ENCODE measurements around the gene ASB16. TPM values are rescaled to one million over a fixed set of nuclear protein-coding genes. Genes with fewer than 3 reads are reported as not detected.
A peak's percentile ranks its signal among the peaks of the same experiment; 100 is the strongest.

Gene ASB16
- total RNA-seq, 1 experiment from 2014 or later: not detected

DNA sequence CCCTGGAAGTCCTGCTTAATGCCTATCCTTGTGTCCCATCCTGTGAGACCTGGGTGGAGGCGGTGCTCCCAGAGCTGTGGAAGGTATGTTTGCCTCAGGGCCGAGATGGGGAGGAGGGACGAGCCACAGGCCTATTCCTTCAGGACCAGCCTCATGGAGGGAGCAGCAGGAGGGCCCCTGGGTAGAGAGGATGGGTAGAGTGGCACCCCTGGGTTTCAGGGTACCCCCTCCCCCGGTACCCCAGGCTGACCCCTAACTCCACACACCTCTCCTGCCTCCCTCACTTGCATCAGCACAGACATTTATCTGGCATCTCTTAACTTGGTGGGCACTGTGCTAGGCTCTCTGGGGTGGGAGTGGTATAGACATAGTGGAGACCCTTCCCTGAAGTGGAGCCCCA is 7.1 kb downstream of the ASB16 start:
- Histone ChIP-seq H3K9me2 (replicated peaks; ENCODE audit: insufficient read depth, low read length) (no peaks in the 10 kb centered on the region), H3K27me3 (ENCODE audit: low read length) (no peaks in the 10 kb centered on the region), H3K27ac (ENCODE audit: low read length) (no peak overlapping the region), H2AFZ (ENCODE audit: low read length) (no peak overlapping the region), H4K20me1 (ENCODE audit: insufficient read depth, low read depth, low read length) (no peaks in the 10 kb centered on the region), H3K4me3 (ENCODE audit: low read length) (no peak overlapping the region), H3K4me1 (ENCODE audit: low read length) (no peaks in the 10 kb centered on the region), H3K4me2 (ENCODE audit: low read depth, low read length, poor library complexity, severe bottlenecking) (no peak overlapping the region), H3K36me3 (ENCODE audit: insufficient read depth, low read length) (0 out of 2 replicates have a peak, but pooled peaks cover 8% of the 10 kb centered on the region), H3K79me2 (ENCODE audit: low read length) (peaks cover 9% of the 10 kb centered on the region), H3K9me3 (ENCODE audit: low read length) (no peaks in the 10 kb centered on the region), H3K9ac (ENCODE audit: low read length) (no peak overlapping the region)
- DNase-seq: no peak

DNA sequence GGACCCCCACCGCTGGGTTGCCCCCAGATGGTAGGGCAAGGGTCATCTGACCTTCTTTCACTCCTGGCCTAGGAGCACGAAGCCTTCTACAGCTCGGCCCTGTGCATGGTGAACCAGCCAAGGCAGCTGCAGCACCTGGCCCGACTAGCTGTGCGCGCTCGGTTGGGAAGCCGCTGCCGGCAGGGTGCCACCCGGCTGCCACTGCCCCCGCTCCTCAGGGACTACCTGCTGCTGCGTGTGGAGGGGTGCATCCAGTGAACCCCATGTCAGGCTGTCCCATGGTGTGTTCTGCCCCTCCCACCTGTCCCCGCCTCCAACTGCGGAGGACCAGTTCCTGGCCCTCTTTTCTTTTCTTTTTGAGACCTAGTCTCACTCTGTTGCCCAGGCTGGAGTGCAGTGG is 7.6 kb downstream of the ASB16 start:
- Histone ChIP-seq H4K20me1 (ENCODE audit: insufficient read depth, low read depth, low read length) (no peaks in the 10 kb centered on the region), H3K4me2 (ENCODE audit: low read depth, low read length, poor library complexity, severe bottlenecking) (no peak overlapping the region), H2AFZ (ENCODE audit: low read length) (no peak overlapping the region), H3K4me3 (ENCODE audit: low read length) (no peak overlapping the region), H3K9me3 (ENCODE audit: low read length) (no peaks in the 10 kb centered on the region), H3K9ac (ENCODE audit: low read length) (no peak overlapping the region), H3K27ac (ENCODE audit: low read length) (no peak overlapping the region), H3K36me3 (ENCODE audit: insufficient read depth, low read length) (0 out of 2 replicates have a peak, but pooled peaks cover 8% of the 10 kb centered on the region), H3K27me3 (ENCODE audit: low read length) (no peaks in the 10 kb centered on the region), H3K9me2 (replicated peaks; ENCODE audit: insufficient read depth, low read length) (no peaks in the 10 kb centered on the region), H3K79me2 (ENCODE audit: low read length) (peaks cover 14% of the 10 kb centered on the region), H3K4me1 (ENCODE audit: low read length) (no peaks in the 10 kb centered on the region)
- DNase-seq: no peak

DNA sequence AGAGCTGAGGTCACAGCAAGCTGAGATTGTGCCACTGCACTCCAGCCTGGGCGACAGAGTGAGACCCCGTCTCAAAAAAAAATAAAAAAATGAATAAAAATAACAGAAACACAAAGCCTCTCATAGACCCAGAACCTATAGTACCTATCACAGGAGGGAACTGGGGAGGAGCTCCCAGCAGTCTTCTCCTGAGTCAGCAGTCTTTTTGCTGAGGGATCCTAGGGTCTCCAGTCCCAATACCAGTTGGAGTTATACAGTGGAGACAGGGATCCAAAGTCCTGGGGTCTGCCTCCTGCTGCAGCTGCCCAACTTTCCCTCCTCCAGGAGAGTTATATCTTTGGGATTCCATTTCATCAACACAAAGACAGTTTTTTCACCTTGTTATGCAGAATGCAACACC is 12.5 kb downstream of the ASB16 start:
- H3K36me3 ChIP-seq (ENCODE audit: insufficient read depth, low read length): 0 out of 2 replicates have a peak, but pooled peaks cover 8% of the 10 kb centered on the region
- no peaks in the 10 kb centered on the region for H3K9me2 ChIP-seq (replicated peaks; ENCODE audit: insufficient read depth, low read length)
- H4K20me1 ChIP-seq (ENCODE audit: insufficient read depth, low read depth, low read length): no peaks in the 10 kb centered on the region
- no peak for DNase-seq
- no peak overlapping the region for H3K4me2 ChIP-seq (ENCODE audit: low read depth, low read length, poor library complexity, severe bottlenecking)
- peaks cover 57% of the 10 kb centered on the region for H3K79me2 ChIP-seq (ENCODE audit: low read length)
- no peak overlapping the region for H3K27ac ChIP-seq (ENCODE audit: low read length)
- no peaks in the 10 kb centered on the region for H3K9me3 ChIP-seq (ENCODE audit: low read length)
- H3K4me3 ChIP-seq (ENCODE audit: low read length): no peak overlapping the region
- H3K27me3 ChIP-seq (ENCODE audit: low read length): no peaks in the 10 kb centered on the region
- no peak overlapping the region for H3K9ac ChIP-seq (ENCODE audit: low read length)
- H3K4me1 ChIP-seq (ENCODE audit: low read length): peaks cover 19% of the 10 kb centered on the region
- H2AFZ ChIP-seq (ENCODE audit: low read length): no peak overlapping the region

DNA sequence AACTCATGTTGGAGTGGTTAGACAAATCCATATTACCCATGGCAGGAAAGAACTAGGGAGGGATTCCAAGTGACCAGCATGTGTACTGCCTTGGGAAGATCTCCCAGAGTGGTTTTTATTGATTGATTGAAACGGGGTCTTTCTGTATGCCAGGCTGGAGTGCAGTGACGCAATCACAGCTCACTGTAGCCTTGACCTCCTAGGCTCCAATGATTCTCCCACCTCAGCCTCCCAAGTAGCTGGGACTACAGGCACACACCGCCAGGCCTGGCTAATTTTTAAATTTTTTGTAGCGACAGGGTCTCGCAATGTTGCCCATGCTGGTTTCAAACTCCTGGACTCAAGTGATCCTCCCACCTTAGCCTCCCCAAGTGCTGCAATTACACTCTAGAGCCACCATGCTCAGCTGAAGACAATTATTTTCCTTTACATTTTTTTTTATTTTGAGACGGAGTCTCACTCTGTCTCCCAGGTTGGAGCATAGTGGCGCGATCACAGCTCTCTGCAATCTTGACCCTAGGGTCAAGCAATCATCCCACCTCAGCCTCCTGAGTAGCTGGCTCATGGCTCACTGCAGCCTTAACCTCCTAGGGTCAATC is 13.8 kb downstream of the ASB16 start:
- peaks cover 23% of the 10 kb centered on the region for H3K4me1 ChIP-seq (ENCODE audit: low read length)

GRCh38 chr17:44186307-44187130 is 16.0 kb downstream of the ASB16 start, which contains the start of gene TMUB2:
TMUB2 (plus strand) TSS chr17:44186972; CDS start chr17:44187709, 737 bp downstream.
- Histone ChIP-seq H3K4me2 (ENCODE audit: low read depth, low read length, poor library complexity, severe bottlenecking) (peak within 1 kb of the TSS; percentile 87), H3K9me3 (ENCODE audit: low read length) (no peaks in the 10 kb centered on the region), H2AFZ (ENCODE audit: low read length) (peak within 1 kb of the TSS; percentile 92; the same call in 1 of the 2 replicates), H3K9ac (ENCODE audit: low read length) (peak within 1 kb of the TSS; percentile 95), H3K4me3 (ENCODE audit: low read length) (peak within 1 kb of the TSS; percentile 99), H3K36me3 (ENCODE audit: insufficient read depth, low read length) (0 out of 2 replicates have a peak, but pooled peaks cover 8% of the 10 kb centered on the region), H3K27ac (ENCODE audit: low read length) (peak within 1 kb of the TSS; percentile 75), H3K27me3 (ENCODE audit: low read length) (no peaks in the 10 kb centered on the region), H3K9me2 (replicated peaks; ENCODE audit: insufficient read depth, low read length) (no peaks in the 10 kb centered on the region), H4K20me1 (ENCODE audit: insufficient read depth, low read depth, low read length) (no peaks in the 10 kb centered on the region), H3K4me1 (ENCODE audit: low read length) (peaks cover 23% of the 10 kb centered on the region), H3K79me2 (ENCODE audit: low read length) (peaks cover 61% of the 10 kb centered on the region)
- DNase-seq: peak; percentile 100

More for the DNA sequence above, 13.8 kb downstream of the ASB16 start:
- H3K4me2 ChIP-seq (ENCODE audit: low read depth, low read length, poor library complexity, severe bottlenecking): peak overlapping the region; percentile 87
- no peaks in the 10 kb centered on the region for H3K9me3 ChIP-seq (ENCODE audit: low read length)
- no peaks in the 10 kb centered on the region for H4K20me1 ChIP-seq (ENCODE audit: insufficient read depth, low read depth, low read length)
- 0 out of 2 replicates have a peak overlapping the region, but pooled peaks have one; percentile 99 for H3K4me3 ChIP-seq (ENCODE audit: low read length)
- no peak overlapping the region for H3K27ac ChIP-seq (ENCODE audit: low read length)
- H3K27me3 ChIP-seq (ENCODE audit: low read length): no peaks in the 10 kb centered on the region
- no peak overlapping the region for H2AFZ ChIP-seq (ENCODE audit: low read length)
- no peaks in the 10 kb centered on the region for H3K9me2 ChIP-seq (replicated peaks; ENCODE audit: insufficient read depth, low read length)
- peaks cover 61% of the 10 kb centered on the region for H3K79me2 ChIP-seq (ENCODE audit: low read length)
- DNase-seq: no peak
- no peak overlapping the region for H3K9ac ChIP-seq (ENCODE audit: low read length)
- H3K36me3 ChIP-seq (ENCODE audit: insufficient read depth, low read length): 0 out of 2 replicates have a peak, but pooled peaks cover 8% of the 10 kb centered on the region

- Histone ChIP-seq H3K9me3 (ENCODE audit: low read length) (no peaks in the 10 kb centered on the region), H3K9me2 (replicated peaks; ENCODE audit: insufficient read depth, low read length) (no peaks in the 10 kb centered on the region), H3K27ac (ENCODE audit: low read length) (peak overlapping the region; percentile 54), H3K9ac (ENCODE audit: low read length) (peak overlapping the region; percentile 84), H3K79me2 (ENCODE audit: low read length) (peaks cover 55% of the 10 kb centered on the region), H3K27me3 (ENCODE audit: low read length) (no peaks in the 10 kb centered on the region), H2AFZ (ENCODE audit: low read length) (no peak overlapping the region; the same call in 1 of the 2 replicates), H3K4me1 (ENCODE audit: low read length) (peaks cover 23% of the 10 kb centered on the region), H3K4me3 (ENCODE audit: low read length) (peak overlapping the region; percentile 99), H3K4me2 (ENCODE audit: low read depth, low read length, poor library complexity, severe bottlenecking) (peak overlapping the region; percentile 77), H4K20me1 (ENCODE audit: insufficient read depth, low read depth, low read length) (no peaks in the 10 kb centered on the region), H3K36me3 (ENCODE audit: insufficient read depth, low read length) (0 out of 2 replicates have a peak, but pooled peaks cover under 1% of the 10 kb centered on the region)
- peak; percentile 62 for DNase-seq
These were observed 16.8 kb downstream of the ASB16 start for GRCh38 chr17:44187131-44187899.

DNA sequence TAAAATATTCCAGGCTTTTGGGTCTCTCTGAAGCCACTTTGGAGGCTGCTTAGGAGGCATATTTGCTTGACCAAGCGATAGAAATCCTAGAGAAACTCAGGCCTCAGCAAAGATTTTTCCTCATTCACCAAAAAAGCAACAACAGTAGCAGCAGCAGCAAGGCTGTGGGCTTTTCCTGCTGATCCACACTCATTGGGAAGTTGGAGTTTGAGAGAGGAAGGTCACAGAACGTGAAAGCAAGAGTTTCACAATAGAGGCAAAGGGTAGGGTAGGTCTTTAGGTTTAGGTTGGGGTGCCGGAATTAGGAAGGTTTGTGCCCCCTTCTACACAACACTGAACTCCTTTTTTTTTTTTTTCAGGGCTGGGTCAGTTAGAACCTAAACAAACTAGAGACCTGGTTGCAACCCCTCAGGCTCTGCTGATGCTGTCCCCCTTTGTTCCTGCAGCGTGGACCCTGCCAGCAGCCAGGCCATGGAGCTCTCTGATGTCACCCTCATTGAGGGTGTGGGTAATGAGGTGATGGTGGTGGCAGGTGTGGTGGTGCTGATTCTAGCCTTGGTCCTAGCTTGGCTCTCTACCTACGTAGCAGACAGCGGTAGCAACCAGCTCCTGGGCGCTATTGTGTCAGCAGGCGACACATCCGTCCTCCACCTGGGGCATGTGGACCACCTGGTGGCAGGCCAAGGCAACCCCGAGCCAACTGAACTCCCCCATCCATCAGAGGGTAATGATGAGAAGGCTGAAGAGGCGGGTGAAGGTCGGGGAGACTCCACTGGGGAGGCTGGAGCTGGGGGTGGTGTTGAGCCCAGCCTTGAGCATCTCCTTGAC is 18.3 kb downstream of the ASB16 start:
- Histone ChIP-seq H2AFZ (ENCODE audit: low read length) (no peak overlapping the region), H3K36me3 (ENCODE audit: insufficient read depth, low read length) (no peaks in the 10 kb centered on the region), H3K4me3 (ENCODE audit: low read length) (peak overlapping the region; percentile 99; the same call in 1 of the 2 replicates), H3K9me2 (replicated peaks; ENCODE audit: insufficient read depth, low read length) (no peaks in the 10 kb centered on the region), H3K79me2 (ENCODE audit: low read length) (peaks cover 40% of the 10 kb centered on the region), H3K4me1 (ENCODE audit: low read length) (peaks cover 23% of the 10 kb centered on the region), H3K4me2 (ENCODE audit: low read depth, low read length, poor library complexity, severe bottlenecking) (peak overlapping the region; percentile 77), H3K27me3 (ENCODE audit: low read length) (no peaks in the 10 kb centered on the region), H4K20me1 (ENCODE audit: insufficient read depth, low read depth, low read length) (no peaks in the 10 kb centered on the region), H3K9me3 (ENCODE audit: low read length) (no peaks in the 10 kb centered on the region), H3K9ac (ENCODE audit: low read length) (peak overlapping the region; percentile 84), H3K27ac (ENCODE audit: low read length) (no peak overlapping the region)
- no peak for DNase-seq
